Psoas muscle (tissue), 8 donors: ENCODE measurements around the gene PTPRG. TPM values are rescaled to one million over a fixed set of nuclear protein-coding genes. Genes with fewer than 3 reads are reported as not detected.

Source experiments
- ATAC-seq, 4 donors: fragments of 200-7000 bp; cut with Tn5 transposase; one replicate each; pipeline ENCODE4 v1.9.1; 2020; ENCODE audit warnings: moderate library complexity in 3 of 4, mild to moderate bottlenecking in 2 of 4
- DNase-seq, 2 donors: peaks; one replicate each; pipeline ENCODE4 v3.0.0-alpha.2; 2020
- H3K27ac ChIP-seq: fragments of 200-600 bp; one replicate; pipeline ENCODE4 v1.8.0; 2022
- H3K27me3 ChIP-seq, 3 donors: fragments of 200-600 bp in 1 of 3; one replicate each; pipeline versions ENCODE4 v1.6.1 to v1.8.0; 2013 to 2022; ENCODE audit warnings: low read length in 2 of 3, mild to moderate bottlenecking in 2 of 3, moderate library complexity in 1 of 3; ENCODE audit not compliant: insufficient read depth in 3 of 3
- H3K36me3 ChIP-seq, 2 donors: fragments of 200-600 bp in 1 of 2; one replicate each; pipeline versions ENCODE4 v1.6.1 to v1.8.0; 2013 to 2022; ENCODE audit warnings: low read depth in 1 of 2, mild to moderate bottlenecking in 1 of 2, moderate library complexity in 1 of 2; ENCODE audit not compliant: insufficient read depth in 1 of 2
- H3K4me1 ChIP-seq: fragments of 200-600 bp; one replicate; pipeline ENCODE4 v1.8.0; 2022
- H3K4me3 ChIP-seq: fragments of 200-600 bp; one replicate; pipeline ENCODE4 v1.8.0; 2022; ENCODE audit warnings: mild to moderate bottlenecking
- H3K9me3 ChIP-seq: fragments of 200-600 bp; one replicate; pipeline ENCODE4 v1.8.0; 2022
- WGBS, 3 donors: extraction: QIAGEN DNeasy Blood & Tissue Kit; methylation state at CpG; one replicate each; pipeline versions ENCODE4 v1.1.6 to v1.1.7; 2013; 5-methylcytosine and 5-hydroxymethylcytosine counted together
- intact Hi-C, 2 donors: fragments of 100-400 bp; cut with DNase I; formaldehyde crosslinking; loops; one replicate each; pipeline versions ENCODE4 v1.11.0 to v1.14.2; 2022
- polyA plus RNA-seq, 3 donors: library from polyadenylated mRNA; stranded (reverse); fragments of 200-250 nt; gene quantifications; one replicate each; pipeline ENCODE4 v1.2.3, GENCODE V29; 2013
- total RNA-seq, 4 donors: library from RNA; stranded (reverse); fragmentation: NEBNext Ultra II Directional in 2 of 4; extraction: Animal tissue kit (Norgen Biotek cat#: 25700) in 2 of 4; gene quantifications; one replicate each; pipeline versions ENCODE4 v1.2.1 to v1.2.4, GENCODE V29; 2021 to 2023
- TF ChIP-seq, protein P1 (sequence below): fragments of 200-600 bp; IDR thresholded peaks from one replicate; pipeline ENCODE4 v1.8.0; 2022; ENCODE audit warnings: antibody characterized with exemption
- donor health status: healthy with polysubstance abuse.
- donor health status: DM: no; HTN: no; CAD: no; lungs with moderate emphysema.
- donor health status: Bipolar disorder and iron deficiency.
- donor health status: healthy.
- donor health status: DM: yes; HTN: yes; CAD: no.
- donor health status: DM: no; HTN: no; CAD: no.
- donor health status: DM: no; HTN: no; CAD: no.
- donor health status: DM: yes; HTN: yes; CAD: no.

Gene PTPRG
- total and polyA plus RNA-seq, 7 donors = 4.5 to 29.5 (median 12.6) TPM

- TF ChIP-seq, protein P1, sequence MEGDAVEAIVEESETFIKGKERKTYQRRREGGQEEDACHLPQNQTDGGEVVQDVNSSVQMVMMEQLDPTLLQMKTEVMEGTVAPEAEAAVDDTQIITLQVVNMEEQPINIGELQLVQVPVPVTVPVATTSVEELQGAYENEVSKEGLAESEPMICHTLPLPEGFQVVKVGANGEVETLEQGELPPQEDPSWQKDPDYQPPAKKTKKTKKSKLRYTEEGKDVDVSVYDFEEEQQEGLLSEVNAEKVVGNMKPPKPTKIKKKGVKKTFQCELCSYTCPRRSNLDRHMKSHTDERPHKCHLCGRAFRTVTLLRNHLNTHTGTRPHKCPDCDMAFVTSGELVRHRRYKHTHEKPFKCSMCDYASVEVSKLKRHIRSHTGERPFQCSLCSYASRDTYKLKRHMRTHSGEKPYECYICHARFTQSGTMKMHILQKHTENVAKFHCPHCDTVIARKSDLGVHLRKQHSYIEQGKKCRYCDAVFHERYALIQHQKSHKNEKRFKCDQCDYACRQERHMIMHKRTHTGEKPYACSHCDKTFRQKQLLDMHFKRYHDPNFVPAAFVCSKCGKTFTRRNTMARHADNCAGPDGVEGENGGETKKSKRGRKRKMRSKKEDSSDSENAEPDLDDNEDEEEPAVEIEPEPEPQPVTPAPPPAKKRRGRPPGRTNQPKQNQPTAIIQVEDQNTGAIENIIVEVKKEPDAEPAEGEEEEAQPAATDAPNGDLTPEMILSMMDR = no peak
- ATAC-seq (no peak), DNase-seq (no peak)
- Histone ChIP-seq H3K9me3 (no peaks in the 10 kb centered on the region), H3K36me3 (peaks cover 3 to 75% of the 10 kb centered on the region in 2 donors), H3K27me3 (no peaks in the 10 kb centered on the region), H3K4me3 (no peak overlapping the region), H3K27ac (no peak overlapping the region), H3K4me1 (no peaks in the 10 kb centered on the region)
- WGBS, 3 donors = 93 to 97% (median 94%) methylated on average over 1 of the region's 1 CpG
- intact Hi-C loops = no loop called here
Measured at GRCh38 chr3:62281726-62282125, 720.4 kb downstream of the PTPRG start.

DNA sequence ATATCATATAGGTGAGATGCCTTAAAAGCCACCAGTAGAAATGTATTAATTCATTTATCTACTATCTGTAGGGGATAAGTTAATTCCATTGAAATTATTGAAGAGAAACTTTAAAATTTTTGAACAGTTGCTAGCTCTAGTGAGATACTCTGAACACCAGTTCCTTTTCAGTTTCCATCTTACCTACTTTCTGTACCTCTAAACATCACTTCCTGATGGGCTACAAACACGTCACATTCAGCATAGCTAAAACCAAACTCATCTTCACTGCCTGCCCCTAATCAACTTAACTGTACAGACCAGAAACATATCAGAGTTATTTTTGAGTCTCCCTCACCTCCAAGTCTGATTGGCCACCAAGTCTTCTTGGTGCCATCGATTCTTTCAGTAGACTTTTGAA, 723.1 kb downstream of the PTPRG start:
- no peak for ATAC-seq
- Histone ChIP-seq H3K9me3 (no peaks in the 10 kb centered on the region), H3K4me3 (no peak overlapping the region), H3K4me1 (no peaks in the 10 kb centered on the region), H3K36me3 (peaks cover 0 to 58% of the 10 kb centered on the region in 2 donors), H3K27me3 (no peaks in the 10 kb centered on the region), H3K27ac (no peak overlapping the region)
- TF ChIP-seq, protein P1 = no peak
- intact Hi-C loops = no loop called here
- whole genome bisulfite sequencing, 3 donors = 94 to 96% (median 95%) methylated on average over 2 of the region's 2 CpGs
- DNase-seq = no peak

- Histone ChIP-seq H3K36me3 (peaks cover 3 to 53% of the 10 kb centered on the region in 2 donors), H3K4me3 (no peak overlapping the region), H3K27ac (no peak overlapping the region), H3K4me1 (no peaks in the 10 kb centered on the region), H3K27me3 (no peaks in the 10 kb centered on the region), H3K9me3 (no peaks in the 10 kb centered on the region)
- TF ChIP-seq, protein P1 = no peak
- intact Hi-C loops = no loop called here
- ATAC-seq = no peak
- 90 to 91% (median 90%) methylated on average over 4 of the region's 4 CpGs for WGBS, 3 donors
- DNase-seq = no peak
Measured at GRCh38 chr3:62287392-62287927, 726.1 kb downstream of the PTPRG start.

GRCh38 chr3:62289922-62290321, 728.6 kb downstream of the PTPRG start:
- DNase-seq = no peak
- TF ChIP-seq, protein P1 = no peak
- no peak for ATAC-seq
- intact Hi-C loops = no loop called here
- no peaks in the 10 kb centered on the region for H3K4me1 ChIP-seq
- H3K9me3 ChIP-seq = no peaks in the 10 kb centered on the region
- 93 to 95% (median 95%) methylated on average over 2 of the region's 2 CpGs for WGBS, 3 donors
- no peaks in the 10 kb centered on the region for H3K27me3 ChIP-seq
- no peak overlapping the region for H3K4me3 ChIP-seq
- no peak overlapping the region for H3K27ac ChIP-seq
- peaks cover 3 to 50% of the 10 kb centered on the region in 2 donors for H3K36me3 ChIP-seq
